ENCODE results near the gene GPRIN3. TPM values are rescaled to one million over a fixed set of nuclear protein-coding genes. Genes with fewer than 3 reads are reported as not detected.
"Not testable (repeated sequence)": the region's sequence is repeated elsewhere in the genome, so short reads cannot be mapped to it uniquely, and the experiment has no call there.

Gene GPRIN3
- total and polyA plus RNA-seq, 3 experiments from 2014 or later, result 15.6 to 16.5 (median 16.2) TPM

- no peaks in the 10 kb centered on the region for H3K4me1 Mint-ChIP-seq
- CTCF ChIA-PET, result no interaction called here
Observed at GRCh38 chr4:89203902-89204301, 103.7 kb downstream of the GPRIN3 start.

GRCh38 chr4:89199394-89199793, 108.2 kb downstream of the GPRIN3 start:
- H3K4me3 Mint-ChIP-seq; H3K36me3 Mint-ChIP-seq; H3K4me3 ChIP-seq (ENCODE audit: low read length); H3K9me3 ChIP-seq (ENCODE audit: low read length); POLR2A ChIA-PET; H3K27ac Mint-ChIP-seq; DNase-seq; H3K4me1 ChIP-seq (ENCODE audit: insufficient read depth, low read length); H3K9me3 Mint-ChIP-seq; H3K27ac ChIP-seq (ENCODE audit: low read depth, low read length); H3K4me1 Mint-ChIP-seq; H3K36me3 ChIP-seq (ENCODE audit: insufficient read depth, low read length); H3K27me3 ChIP-seq (ENCODE audit: insufficient read depth, low read length, poor library complexity, severe bottlenecking); CTCF ChIA-PET: not testable (repeated sequence)
- H3K27me3 Mint-ChIP-seq, result peaks cover 2 to 11% of the 10 kb centered on the region in 2 donors

More at GRCh38 chr4:89203902-89204301, 103.7 kb downstream of the GPRIN3 start:
- no peak overlapping the region for H3K27ac Mint-ChIP-seq
- Histone ChIP-seq H3K27ac (ENCODE audit: low read depth, low read length) (no peak overlapping the region), H3K27me3 (ENCODE audit: insufficient read depth, low read length, poor library complexity, severe bottlenecking) (no peaks in the 10 kb centered on the region), H3K4me3 (ENCODE audit: low read length) (no peak overlapping the region), H3K4me1 (ENCODE audit: insufficient read depth, low read length) (no peaks in the 10 kb centered on the region), H3K9me3 (ENCODE audit: low read length) (no peaks in the 10 kb centered on the region), H3K36me3 (ENCODE audit: insufficient read depth, low read length) (no peaks in the 10 kb centered on the region)
- POLR2A ChIA-PET, result no interaction called here
- no peak for DNase-seq
- no peak overlapping the region for H3K4me3 Mint-ChIP-seq
- peaks cover 0 to 11% (median 1%) of the 10 kb centered on the region in 3 donors for H3K36me3 Mint-ChIP-seq
- H3K27me3 Mint-ChIP-seq, result peaks cover 5 to 16% of the 10 kb centered on the region in 2 donors
- peaks cover 0 to 6% (median 0%) of the 10 kb centered on the region in 5 donors for H3K9me3 Mint-ChIP-seq

GRCh38 chr4:89197920-89198319, 109.7 kb downstream of the GPRIN3 start:
- Histone ChIP-seq H3K4me1 (ENCODE audit: insufficient read depth, low read length) (no peaks in the 10 kb centered on the region), H3K9me3 (ENCODE audit: low read length) (no peaks in the 10 kb centered on the region), H3K4me3 (ENCODE audit: low read length) (no peak overlapping the region), H3K36me3 (ENCODE audit: insufficient read depth, low read length) (no peaks in the 10 kb centered on the region), H3K27ac (ENCODE audit: low read depth, low read length) (no peak overlapping the region), H3K27me3 (ENCODE audit: insufficient read depth, low read length, poor library complexity, severe bottlenecking) (no peaks in the 10 kb centered on the region)
- Mint-ChIP-seq H3K36me3 (peaks cover 0 to 1% (median 0%) of the 10 kb centered on the region in 3 donors), H3K4me3 (no peak overlapping the region), H3K9me3 (no peaks in the 10 kb centered on the region), H3K27me3 (peaks cover 2 to 16% of the 10 kb centered on the region in 2 donors), H3K4me1 (no peaks in the 10 kb centered on the region), H3K27ac (no peak overlapping the region)
- CTCF ChIA-PET, result no interaction called here
- DNase-seq, result no peak
- POLR2A ChIA-PET, result no interaction called here

GRCh38 chr4:89196745-89197144, 110.9 kb downstream of the GPRIN3 start:
- no peak overlapping the region for H3K4me3 Mint-ChIP-seq
- CTCF ChIA-PET, result interaction anchor here (1.4 kb wide), 1 partner anchor 15 kb away, joined by 4 read pairs; no protein-coding TSS in a partner anchor
- no peaks in the 10 kb centered on the region for H3K9me3 Mint-ChIP-seq
- Histone ChIP-seq H3K27ac (ENCODE audit: low read depth, low read length) (no peak overlapping the region), H3K36me3 (ENCODE audit: insufficient read depth, low read length) (no peaks in the 10 kb centered on the region), H3K4me3 (ENCODE audit: low read length) (no peak overlapping the region), H3K9me3 (ENCODE audit: low read length) (no peaks in the 10 kb centered on the region), H3K27me3 (ENCODE audit: insufficient read depth, low read length, poor library complexity, severe bottlenecking) (no peaks in the 10 kb centered on the region), H3K4me1 (ENCODE audit: insufficient read depth, low read length) (no peaks in the 10 kb centered on the region)
- POLR2A ChIA-PET, result no interaction called here
- H3K27me3 Mint-ChIP-seq, result peaks cover 4 to 18% of the 10 kb centered on the region in 2 donors
- peaks cover 0 to 1% (median 0%) of the 10 kb centered on the region in 3 donors for H3K36me3 Mint-ChIP-seq
- H3K4me1 Mint-ChIP-seq, result no peaks in the 10 kb centered on the region
- no peak for DNase-seq
- no peak overlapping the region for H3K27ac Mint-ChIP-seq

GRCh38 chr4:89196056-89196674, 111.4 kb downstream of the GPRIN3 start:
- Mint-ChIP-seq H3K36me3 (no peaks in the 10 kb centered on the region), H3K4me3 (no peak overlapping the region), H3K27me3 (peaks cover 4 to 16% of the 10 kb centered on the region in 2 donors), H3K4me1 (no peaks in the 10 kb centered on the region), H3K27ac (peak overlapping the region in 1 of 8 donors; percentile 50), H3K9me3 (no peaks in the 10 kb centered on the region)
- no peaks in the 10 kb centered on the region for H3K9me3 ChIP-seq (ENCODE audit: low read length)
- H3K27ac ChIP-seq (ENCODE audit: low read depth, low read length), result no peak overlapping the region
- H3K4me3 ChIP-seq (ENCODE audit: low read length), result no peak overlapping the region
- H3K4me1 ChIP-seq (ENCODE audit: insufficient read depth, low read length), result no peaks in the 10 kb centered on the region
- no peaks in the 10 kb centered on the region for H3K27me3 ChIP-seq (ENCODE audit: insufficient read depth, low read length, poor library complexity, severe bottlenecking)
- no peaks in the 10 kb centered on the region for H3K36me3 ChIP-seq (ENCODE audit: insufficient read depth, low read length)
- POLR2A ChIA-PET, result no interaction called here
- CTCF ChIA-PET, result interaction anchor here (1.4 kb wide), 1 partner anchor 14 kb away, joined by 4 read pairs; no protein-coding TSS in a partner anchor
- DNase-seq, result no peak

- Mint-ChIP-seq H3K36me3 (no peaks in the 10 kb centered on the region), H3K27me3 (peaks cover 13 to 38% of the 10 kb centered on the region in 2 donors), H3K4me3 (no peak overlapping the region), H3K9me3 (peaks cover 0 to 2% (median 0%) of the 10 kb centered on the region in 5 donors), H3K4me1 (no peaks in the 10 kb centered on the region), H3K27ac (no peak overlapping the region)
- Histone ChIP-seq H3K27me3 (ENCODE audit: insufficient read depth, low read length, poor library complexity, severe bottlenecking) (no peaks in the 10 kb centered on the region), H3K9me3 (ENCODE audit: low read length) (no peaks in the 10 kb centered on the region), H3K4me3 (ENCODE audit: low read length) (no peak overlapping the region), H3K4me1 (ENCODE audit: insufficient read depth, low read length) (no peaks in the 10 kb centered on the region), H3K36me3 (ENCODE audit: insufficient read depth, low read length) (no peaks in the 10 kb centered on the region), H3K27ac (ENCODE audit: low read depth, low read length) (no peak overlapping the region)
- POLR2A ChIA-PET, result no interaction called here
- CTCF ChIA-PET, result no interaction called here
- no peak for DNase-seq
Observed at GRCh38 chr4:89193843-89194242, 113.8 kb downstream of the GPRIN3 start.

Other genes with a start within 250 kb of the GPRIN3 start
- 1 to 10 TPM; 4.1 to 4.4 TPM for gene TIGD2, start 196.3 kb downstream of the GPRIN3 start, total RNA-seq
- gene TIGD2, start 196.3 kb downstream of the GPRIN3 start, polyA plus RNA-seq, result 3.2 TPM

Data from CD8-positive, alpha-beta memory T cell (primary cell).